Fibroblast of villous mesenchyme (primary cell): ENCODE results near the gene MFGE8. TPM values are rescaled to one million over a fixed set of nuclear protein-coding genes. Genes with fewer than 3 reads are reported as not detected.

Experiments
- DNase-seq: peaks from one replicate; pipeline ENCODE4 v3.0.0-alpha.2; 2010; ENCODE audit warnings: low read depth
- H3K4me3 ChIP-seq: 2 replicates; pipeline ENCODE4 v1.5.1; 2011; ENCODE audit warnings: low read depth, mild to moderate bottlenecking, low read length
- CTCF ChIP-seq: IDR thresholded peaks from 2 replicates; pipeline ENCODE4 v1.5.1; 2012; ENCODE audit warnings: low read depth, mild to moderate bottlenecking, low read length; ENCODE audit not compliant: insufficient read depth
- total RNA-seq: library from RNA; depleted of rRNA; stranded (reverse); fragments of >200 nt; gene quantifications from 2 replicates; pipeline ENCODE4 v1.2.3, GENCODE V29; 2012

Gene MFGE8
- total RNA-seq, 1 donor = 158 TPM

- H3K4me3 ChIP-seq = no peak overlapping the region
- TF ChIP-seq CTCF = no peak
- DNase-seq = no peak
Observed at GRCh38 chr15:88902221-88902835, 10.9 kb downstream of the MFGE8 start.

GRCh38 chr15:88901508-88902220 lies 11.5 kb downstream of the MFGE8 start:
- no peak overlapping the region for H3K4me3 ChIP-seq
- no peak for TF ChIP-seq CTCF
- DNase-seq = no peak

GRCh38 chr15:88900982-88901418 lies 12.2 kb downstream of the MFGE8 start:
- TF ChIP-seq CTCF = no peak
- DNase-seq = no peak
- no peak overlapping the region for H3K4me3 ChIP-seq

GRCh38 chr15:88900309-88900981 lies 12.7 kb downstream of the MFGE8 start:
- peak; percentile 53 for DNase-seq
- no peak overlapping the region for H3K4me3 ChIP-seq
- TF ChIP-seq CTCF = no peak

GRCh38 chr15:88899251-88899650 lies 13.9 kb downstream of the MFGE8 start:
- no peak overlapping the region for H3K4me3 ChIP-seq
- no peak for DNase-seq
- no peak for TF ChIP-seq CTCF

GRCh38 chr15:88898736-88899135 lies 14.4 kb downstream of the MFGE8 start:
- no peak overlapping the region for H3K4me3 ChIP-seq
- DNase-seq = no peak
- no peak for TF ChIP-seq CTCF
